Measurements from ENCODE around the gene METTL9. TPM values are rescaled to one million over a fixed set of nuclear protein-coding genes. Genes with fewer than 3 reads are reported as not detected.
A peak's percentile ranks its signal among the peaks of the same experiment; 100 is the strongest.

The METTL9 gene
- total and polyA plus RNA-seq, 2 of the 13 experiments (the other 11 are each of a cell fraction or from before 2014, with no cell fraction given): 123 to 204 TPM

DNA sequence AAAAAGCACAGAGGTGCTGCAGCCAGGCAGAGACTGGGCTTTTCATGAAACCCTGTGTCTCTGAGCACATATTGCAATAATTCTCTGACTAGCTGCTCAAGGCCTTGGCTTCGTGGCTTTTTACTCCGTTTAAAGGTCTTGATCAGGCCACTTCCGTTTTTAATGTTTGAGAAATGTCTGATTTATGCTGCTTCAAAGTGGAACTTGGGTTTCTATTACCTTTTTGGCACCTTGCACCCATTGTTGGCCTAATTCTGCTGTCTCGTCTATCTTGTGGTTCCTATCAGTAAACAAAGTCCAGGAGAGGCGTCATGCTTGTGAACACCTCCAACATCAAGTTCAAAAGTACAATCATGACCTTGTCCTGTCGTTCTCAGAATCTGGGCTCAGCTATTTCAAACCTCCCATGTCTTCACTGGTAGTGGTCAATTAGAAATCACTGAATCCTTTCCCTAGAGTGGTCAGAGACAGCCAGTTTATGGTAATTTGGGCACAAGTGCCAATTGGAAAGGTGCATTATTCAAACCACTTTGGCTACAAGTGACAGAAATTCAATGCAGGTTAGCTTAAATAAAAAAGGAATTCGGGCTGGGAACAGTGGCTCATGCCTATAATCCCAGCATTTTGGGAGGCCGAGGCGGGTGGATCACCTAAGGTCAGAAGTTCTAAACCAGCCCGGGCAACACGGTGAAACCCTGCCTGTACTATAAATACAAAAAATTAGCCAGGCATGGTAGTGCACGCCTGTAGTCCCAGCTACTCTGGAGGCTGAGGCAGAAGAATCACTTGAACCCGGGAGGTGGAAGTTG is 33.3 kb upstream of the METTL9 start (continued):
- peak; percentile 95 for TF ChIP-seq RCOR2 (CRISPR knock-in tag; IDR thresholded peaks at IDR 0.05)
- TF ChIP-seq GTF2F1 (IDR thresholded peaks at IDR 0.05; ENCODE audit: low read length): no peak
- TF ChIP-seq ZBTB42 (CRISPR knock-in tag; IDR thresholded peaks at IDR 0.05): no peak
- TF ChIP-seq YEATS4 (CRISPR knock-in tag; IDR thresholded peaks at IDR 0.05; ENCODE audit: borderline replicate concordance): no peak
- TF ChIP-seq JUND (CRISPR knock-in tag; IDR thresholded peaks at IDR 0.05): no peak; the same call in 1 of the 2 replicates
- TF ChIP-seq SRSF9 (IDR thresholded peaks at IDR 0.05; ENCODE audit: borderline replicate concordance, insufficient read depth, low read depth, low read length, poor library complexity, severe bottlenecking): no peak
- no peak for TF ChIP-seq CBX1 (IDR thresholded peaks at IDR 0.05; ENCODE audit: low read depth)
- no peak for TF ChIP-seq ZNF234 (CRISPR knock-in tag; conservative IDR thresholded peaks at IDR 0.05)
- TF ChIP-seq HMG20A (CRISPR knock-in tag; IDR thresholded peaks at IDR 0.05; ENCODE audit: borderline replicate concordance): peak; percentile 98
- peak in 1 of 2 experiments; percentile 74; a peak in 2 of 4 replicates for TF ChIP-seq KLF16 (CRISPR knock-in tag; IDR thresholded peaks at IDR 0.05)
- TF ChIP-seq SRY (CRISPR knock-in tag; IDR thresholded peaks at IDR 0.05): peak; percentile 52; the same call in 1 of the 2 replicates
- TF ChIP-seq, protein P1, sequence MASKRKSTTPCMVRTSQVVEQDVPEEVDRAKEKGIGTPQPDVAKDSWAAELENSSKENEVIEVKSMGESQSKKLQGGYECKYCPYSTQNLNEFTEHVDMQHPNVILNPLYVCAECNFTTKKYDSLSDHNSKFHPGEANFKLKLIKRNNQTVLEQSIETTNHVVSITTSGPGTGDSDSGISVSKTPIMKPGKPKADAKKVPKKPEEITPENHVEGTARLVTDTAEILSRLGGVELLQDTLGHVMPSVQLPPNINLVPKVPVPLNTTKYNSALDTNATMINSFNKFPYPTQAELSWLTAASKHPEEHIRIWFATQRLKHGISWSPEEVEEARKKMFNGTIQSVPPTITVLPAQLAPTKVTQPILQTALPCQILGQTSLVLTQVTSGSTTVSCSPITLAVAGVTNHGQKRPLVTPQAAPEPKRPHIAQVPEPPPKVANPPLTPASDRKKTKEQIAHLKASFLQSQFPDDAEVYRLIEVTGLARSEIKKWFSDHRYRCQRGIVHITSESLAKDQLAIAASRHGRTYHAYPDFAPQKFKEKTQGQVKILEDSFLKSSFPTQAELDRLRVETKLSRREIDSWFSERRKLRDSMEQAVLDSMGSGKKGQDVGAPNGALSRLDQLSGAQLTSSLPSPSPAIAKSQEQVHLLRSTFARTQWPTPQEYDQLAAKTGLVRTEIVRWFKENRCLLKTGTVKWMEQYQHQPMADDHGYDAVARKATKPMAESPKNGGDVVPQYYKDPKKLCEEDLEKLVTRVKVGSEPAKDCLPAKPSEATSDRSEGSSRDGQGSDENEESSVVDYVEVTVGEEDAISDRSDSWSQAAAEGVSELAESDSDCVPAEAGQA (IDR thresholded peaks at IDR 0.05; ENCODE audit: low read depth): no peak
- TF ChIP-seq, protein P1 (CRISPR knock-in tag; IDR thresholded peaks at IDR 0.05; ENCODE audit: borderline replicate concordance): no peak
- peak; percentile 56; the same call in 1 of the 2 replicates for TF ChIP-seq KAT8 (CRISPR knock-in tag; IDR thresholded peaks at IDR 0.05)
- TF ChIP-seq, protein P2, sequence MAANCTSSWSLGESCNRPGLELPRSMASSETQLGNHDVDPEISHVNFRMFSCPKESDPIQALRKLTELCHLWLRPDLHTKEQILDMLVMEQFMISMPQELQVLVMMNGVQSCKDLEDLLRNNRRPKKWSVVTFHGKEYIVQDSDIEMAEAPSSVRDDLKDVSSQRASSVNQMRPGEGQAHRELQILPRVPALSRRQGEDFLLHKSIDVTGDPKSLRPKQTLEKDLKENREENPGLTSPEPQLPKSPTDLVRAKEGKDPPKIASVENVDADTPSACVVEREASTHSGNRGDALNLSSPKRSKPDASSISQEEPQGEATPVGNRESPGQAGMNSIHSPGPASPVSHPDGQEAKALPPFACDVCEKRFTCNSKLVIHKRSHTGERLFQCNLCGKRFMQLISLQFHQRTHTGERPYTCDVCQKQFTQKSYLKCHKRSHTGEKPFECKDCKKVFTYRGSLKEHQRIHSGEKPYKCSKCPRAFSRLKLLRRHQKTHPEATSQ (CRISPR knock-in tag; IDR thresholded peaks at IDR 0.05; ENCODE audit: borderline replicate concordance): peak; percentile 76
- TF ChIP-seq RBFOX2 (IDR thresholded peaks at IDR 0.05; ENCODE audit: low read depth, low read length): no peak
- no peak for TF ChIP-seq ZNF225 (CRISPR knock-in tag; IDR thresholded peaks at IDR 0.05)
- no peak for TF ChIP-seq ADNP (CRISPR knock-in tag; IDR thresholded peaks at IDR 0.05)
- TF ChIP-seq RXRA (CRISPR knock-in tag; IDR thresholded peaks at IDR 0.05): peak; percentile 94; the same call in 1 of the 2 replicates
- no peak for TF ChIP-seq ZMYM2 (CRISPR knock-in tag; IDR thresholded peaks at IDR 0.05)
- no peak for TF ChIP-seq SP5 (CRISPR knock-in tag; IDR thresholded peaks at IDR 0.05; ENCODE audit: borderline replicate concordance, low read depth)
- TF ChIP-seq ZKSCAN1 (IDR thresholded peaks at IDR 0.05; ENCODE audit: low read length): 0 out of 2 replicates have a peak, but pooled peaks have one; percentile 18
- no peak for TF ChIP-seq GPN1 (CRISPR knock-in tag; IDR thresholded peaks at IDR 0.05; ENCODE audit: borderline replicate concordance)
- no peak for TF ChIP-seq SETDB1 (CRISPR knock-in tag; IDR thresholded peaks at IDR 0.05; ENCODE audit: borderline replicate concordance)
- peak; percentile 79; the same call in 1 of the 2 replicates for TF ChIP-seq KLF11 (CRISPR knock-in tag; IDR thresholded peaks at IDR 0.05)

Data from HepG2 (cell line).